Lung (tissue), 12 donors: ENCODE results near the gene SNU13. TPM values are rescaled to one million over a fixed set of nuclear protein-coding genes. Genes with fewer than 3 reads are reported as not detected.

ENCODE experiments used
- ATAC-seq: fragments of 200-7000 bp; cut with Tn5 transposase; one replicate; pipeline ENCODE4 v1.9.1; 2020; ENCODE audit warnings: moderate number of reproducible peaks; ENCODE audit not compliant: insufficient read depth, low FRiP score
- DNase-seq, 3 donors: peaks; one replicate each; pipeline ENCODE4 v3.0.0-alpha.2; 2013 to 2017
- H3K27ac ChIP-seq, 2 donors: one replicate each; pipeline ENCODE4 v1.5.1; 2013; ENCODE audit warnings: mild to moderate bottlenecking in 2 of 2, moderate library complexity in 2 of 2, control low read depth in 1 of 2, inconsistent platforms in 1 of 2, low read depth in 1 of 2, low read length in 1 of 2
- H3K27me3 ChIP-seq, 3 donors: one replicate each; pipeline ENCODE4 v1.5.1; 2013; ENCODE audit warnings: low read length in 2 of 3; ENCODE audit not compliant: control insufficient read depth in 3 of 3, insufficient read depth in 3 of 3
- H3K36me3 ChIP-seq, 4 donors: one replicate each; pipeline ENCODE4 v1.5.1; 2013; ENCODE audit warnings: low read length in 4 of 4, mild to moderate bottlenecking in 1 of 4, moderate library complexity in 1 of 4; ENCODE audit not compliant: control insufficient read depth in 4 of 4, insufficient read depth in 4 of 4
- H3K4me1 ChIP-seq, 5 donors: one replicate each; pipeline ENCODE4 v1.5.1; 2013; ENCODE audit warnings: low read length in 5 of 5, mild to moderate bottlenecking in 2 of 5, moderate library complexity in 1 of 5; ENCODE audit not compliant: control insufficient read depth in 5 of 5, insufficient read depth in 5 of 5
- H3K4me3 ChIP-seq: one replicate; pipeline ENCODE4 v1.5.1; 2013; ENCODE audit warnings: mild to moderate bottlenecking, control low read depth, moderate library complexity
- H3K9ac ChIP-seq, 2 donors: one replicate each; pipeline ENCODE4 v1.5.1; 2013; ENCODE audit warnings: low read length in 2 of 2, control low read depth in 1 of 2; ENCODE audit not compliant: insufficient read depth in 1 of 2
- H3K9me3 ChIP-seq, 4 donors: one replicate each; pipeline ENCODE4 v1.5.1; 2013; ENCODE audit warnings: low read length in 3 of 4, mild to moderate bottlenecking in 1 of 4, moderate library complexity in 1 of 4; ENCODE audit not compliant: control insufficient read depth in 4 of 4, insufficient read depth in 3 of 4
- CTCF ChIP-seq: IDR thresholded peaks from 2 replicates; pipeline ENCODE4 v1.5.1; 2012; ENCODE audit warnings: mild to moderate bottlenecking; ENCODE audit errors: control extremely low read depth, extremely low read depth
- WGBS, 2 donors: extraction: QIAGEN DNeasy Blood & Tissue Kit; methylation state at CpG; one replicate each; pipeline ENCODE4 v1.1.7; 2013; 5-methylcytosine and 5-hydroxymethylcytosine counted together
- polyA plus RNA-seq, 2 donors: library from polyadenylated mRNA; stranded (reverse); fragments of 200-250 nt; gene quantifications; one replicate each; pipeline ENCODE4 v1.2.1, GENCODE V29; 2013
- total RNA-seq, 2 donors: library from RNA; depleted of rRNA in 1 of 2; stranded (reverse); fragments of >200 nt in 1 of 2; gene quantifications; one replicate each; pipeline ENCODE4 v1.2.1, GENCODE V29; 2014 to 2021
- donor health status: control.
- donor health status: control.
- donor health status: Bipolar disorder and iron deficiency.
- donor health status: healthy.
- donor health status: DM: yes; HTN: yes; CAD: no.

Gene SNU13
- total and polyA plus RNA-seq, 4 donors, result 67.7 to 206 (median 135) TPM

- Histone ChIP-seq H3K27me3 (no peaks in the 10 kb centered on the region), H3K36me3 (no peaks in the 10 kb centered on the region), H3K27ac (no peak overlapping the region), H3K4me3 (no peak overlapping the region), H3K9me3 (no peaks in the 10 kb centered on the region), H3K4me1 (no peaks in the 10 kb centered on the region), H3K9ac (no peak overlapping the region)
- 91 to 92% methylated on average over 10 of the region's 10 CpGs for WGBS, 2 donors
- no peak for TF ChIP-seq CTCF
- DNase-seq, result no peak
- ATAC-seq, result no peak
Measured at GRCh38 chr22:41709341-41709740, 20.7 kb upstream of the SNU13 start.

- DNase-seq (no peak), ATAC-seq (no peak)
- H3K27ac ChIP-seq, result no peak overlapping the region
- peaks cover 0 to 5% (median 0%) of the 10 kb centered on the region in 5 donors for H3K4me1 ChIP-seq
- H3K4me3 ChIP-seq, result no peak overlapping the region
- H3K9me3 ChIP-seq, result no peaks in the 10 kb centered on the region
- TF ChIP-seq CTCF, result no peak
- no peaks in the 10 kb centered on the region for H3K27me3 ChIP-seq
- H3K9ac ChIP-seq, result no peak overlapping the region
- WGBS, 2 donors, result 93 to 95% methylated on average over 9 of the region's 9 CpGs
- H3K36me3 ChIP-seq, result no peaks in the 10 kb centered on the region
Measured at GRCh38 chr22:41702763-41703162, 14.1 kb upstream of the SNU13 start.

DNA sequence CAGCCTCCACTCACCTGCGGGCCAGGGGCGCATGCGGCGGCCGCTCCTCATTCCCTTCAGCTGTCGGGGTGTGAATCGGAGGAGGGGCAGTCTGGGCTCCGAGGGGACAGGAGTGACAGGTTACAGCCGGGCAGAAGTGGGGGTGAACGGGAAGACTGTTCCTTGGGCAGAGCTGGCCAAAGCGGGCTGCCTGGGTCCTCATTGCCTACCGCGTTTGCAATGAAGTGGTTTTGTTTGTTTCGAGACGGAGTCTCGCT, 11.4 kb upstream of the SNU13 start:
- WGBS, 2 donors, result 95 to 97% methylated on average over 16 of the region's 16 CpGs
- H3K9ac ChIP-seq, result no peak overlapping the region
- no peak for ATAC-seq
- H3K4me1 ChIP-seq, result peaks cover 0 to 11% (median 4%) of the 10 kb centered on the region in 5 donors
- H3K36me3 ChIP-seq, result no peaks in the 10 kb centered on the region
- no peak for DNase-seq
- TF ChIP-seq CTCF, result no peak
- no peak overlapping the region for H3K27ac ChIP-seq
- H3K4me3 ChIP-seq, result no peak overlapping the region
- no peaks in the 10 kb centered on the region for H3K9me3 ChIP-seq
- H3K27me3 ChIP-seq, result no peaks in the 10 kb centered on the region
